PC-9 (cell line): Measurements from ENCODE around the gene MTHFD1L.

Experiments used
- CTCF ChIP-seq: fragments of 200-600 bp; sonication (generic); conservative IDR thresholded peaks from 2 replicates; pipeline ENCODE4 v1.6.1; 2017; ENCODE audit warnings: mixed run types, antibody characterized with exemption, mild to moderate bottlenecking, moderate library complexity
- EZH2 ChIP-seq: fragments of 200-600 bp; sonication (generic); IDR thresholded peaks from 2 replicates; pipeline ENCODE4 v1.8.0; 2017; ENCODE audit warnings: antibody characterized with exemption, low read depth

DNA sequence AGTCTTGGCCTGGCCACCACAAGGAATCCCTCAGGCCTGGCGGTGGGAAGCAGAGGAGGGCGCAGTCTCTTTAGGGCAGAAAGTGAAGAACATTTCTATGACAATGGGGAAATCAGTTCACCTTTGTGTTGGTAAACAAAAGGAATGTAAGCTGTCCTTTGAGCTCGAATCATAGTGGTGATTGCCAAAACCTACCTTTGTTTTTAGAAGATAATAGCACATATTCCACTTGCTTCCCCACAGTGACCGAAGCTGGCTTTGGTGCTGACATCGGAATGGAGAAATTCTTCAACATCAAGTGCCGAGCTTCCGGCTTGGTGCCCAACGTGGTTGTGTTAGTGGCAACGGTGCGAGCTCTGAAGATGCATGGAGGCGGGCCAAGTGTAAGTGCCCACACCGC, 144.1 kb downstream of the MTHFD1L start:
- TF ChIP-seq EZH2 (no peak), CTCF (no peak)
